WTC11 (cell line): ENCODE data around the gene EVA1A.

Experiments used
- KAT7 ChIP-seq: sonication (generic); formaldehyde crosslinking; IDR thresholded peaks from 2 replicates; pipeline ENCODE4 v1.8.1; 2023; ENCODE audit warnings: missing genetic modification reagents, mild to moderate bottlenecking, borderline replicate concordance
- NFYB ChIP-seq: sonication (generic); formaldehyde crosslinking; conservative IDR thresholded peaks from 2 replicates; pipeline ENCODE4 v1.8.0; 2022; ENCODE audit warnings: low read depth, missing genetic modification reagents

DNA sequence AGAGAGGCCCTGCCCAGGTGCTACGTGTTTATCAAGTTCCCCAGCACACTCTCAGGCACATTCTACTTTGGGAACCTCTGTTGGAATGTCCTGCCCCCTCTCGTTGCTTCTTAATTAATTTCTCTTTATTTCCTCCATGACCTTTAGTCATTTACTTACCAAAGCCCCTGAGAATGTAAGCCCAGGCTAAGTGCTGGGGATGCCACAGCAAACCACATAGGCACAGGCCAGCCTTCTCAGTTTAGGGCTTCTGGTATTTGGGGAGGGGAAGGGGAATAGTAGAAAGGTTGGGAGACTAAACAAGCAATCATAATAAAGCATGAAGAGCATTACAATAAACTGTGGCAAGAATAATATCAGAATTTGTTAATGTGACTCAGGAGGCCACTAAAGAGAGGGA is 85.7 kb downstream of the EVA1A start:
- TF ChIP-seq NFYB = no peak
- no peak for TF ChIP-seq KAT7 (CRISPR knock-in tag)
